IPS-18c (cell line): ENCODE results near the gene NDUFS4.
"Not testable (repeated sequence)": the region's sequence is repeated elsewhere in the genome, so short reads cannot be mapped to it uniquely, and the experiment has no call there.

ENCODE experiments used
- H3K4me3 ChIP-seq: 2 replicates; pipeline ENCODE4 v1.7.0; 2013; ENCODE audit warnings: low read depth, mild to moderate bottlenecking, low read length, moderate library complexity; ENCODE audit not compliant: insufficient read depth
- H3K9me3 ChIP-seq: one replicate; pipeline ENCODE4 v1.6.1; 2013; ENCODE audit warnings: mild to moderate bottlenecking, low read length, moderate library complexity; ENCODE audit not compliant: control insufficient read depth, insufficient read depth

The NDUFS4 gene

GRCh38 chr5:53560028-53560427, 411 bp upstream of the NDUFS4 start:
- peak overlapping the region; percentile 78; the same call in 1 of the 2 replicates for H3K4me3 ChIP-seq
- H3K9me3 ChIP-seq: no peaks in the 10 kb centered on the region

- H3K9me3 ChIP-seq: no peaks in the 10 kb centered on the region
These were observed 8.0 kb downstream of the NDUFS4 start for GRCh38 chr5:53568401-53568800.

GRCh38 chr5:53568871-53569270, 8.4 kb downstream of the NDUFS4 start:
- Histone ChIP-seq H3K4me3 (no peak overlapping the region), H3K9me3 (no peaks in the 10 kb centered on the region)

More at GRCh38 chr5:53568401-53568800, 8.0 kb downstream of the NDUFS4 start:
- no peak overlapping the region for H3K4me3 ChIP-seq

- Histone ChIP-seq H3K4me3 (no peak overlapping the region), H3K9me3 (no peaks in the 10 kb centered on the region)
These were observed 9.0 kb downstream of the NDUFS4 start for GRCh38 chr5:53569453-53569852.

- Histone ChIP-seq H3K9me3 (no peaks in the 10 kb centered on the region), H3K4me3 (no peak overlapping the region)
These were observed 11.0 kb downstream of the NDUFS4 start for GRCh38 chr5:53571403-53571802.

- H3K4me3 ChIP-seq: no peak overlapping the region
- H3K9me3 ChIP-seq: no peaks in the 10 kb centered on the region
These were observed 14.7 kb downstream of the NDUFS4 start for GRCh38 chr5:53575101-53575500.

- no peaks in the 10 kb centered on the region for H3K9me3 ChIP-seq
- no peak overlapping the region for H3K4me3 ChIP-seq
These were observed 15.4 kb downstream of the NDUFS4 start for GRCh38 chr5:53575831-53576230.

GRCh38 chr5:53576674-53577073, 16.2 kb downstream of the NDUFS4 start:
- Histone ChIP-seq H3K9me3 (no peaks in the 10 kb centered on the region), H3K4me3 (no peak overlapping the region)

- no peaks in the 10 kb centered on the region for H3K9me3 ChIP-seq
- no peak overlapping the region for H3K4me3 ChIP-seq
These were observed 18.4 kb downstream of the NDUFS4 start for GRCh38 chr5:53578854-53579253.

GRCh38 chr5:53580547-53580946, 20.1 kb downstream of the NDUFS4 start:
- H3K4me3 ChIP-seq: no peak overlapping the region
- H3K9me3 ChIP-seq: no peaks in the 10 kb centered on the region

GRCh38 chr5:53582225-53582624, 21.8 kb downstream of the NDUFS4 start:
- Histone ChIP-seq H3K4me3 (no peak overlapping the region), H3K9me3 (no peaks in the 10 kb centered on the region)

GRCh38 chr5:53590759-53591158, 30.3 kb downstream of the NDUFS4 start:
- H3K9me3 ChIP-seq: no peaks in the 10 kb centered on the region
- H3K4me3 ChIP-seq: no peak overlapping the region

- Histone ChIP-seq H3K9me3 (no peaks in the 10 kb centered on the region), H3K4me3 (no peak overlapping the region)
These were observed 34.0 kb downstream of the NDUFS4 start for GRCh38 chr5:53594419-53594818.

GRCh38 chr5:53597894-53598293, 37.5 kb downstream of the NDUFS4 start:
- Histone ChIP-seq H3K4me3 (no peak overlapping the region), H3K9me3 (no peaks in the 10 kb centered on the region)

GRCh38 chr5:53601570-53601969, 41.1 kb downstream of the NDUFS4 start:
- no peak overlapping the region for H3K4me3 ChIP-seq
- no peaks in the 10 kb centered on the region for H3K9me3 ChIP-seq

GRCh38 chr5:53603009-53603687, 42.7 kb downstream of the NDUFS4 start:
- Histone ChIP-seq H3K4me3 (no peak overlapping the region), H3K9me3 (no peaks in the 10 kb centered on the region)

GRCh38 chr5:53604309-53604708, 43.9 kb downstream of the NDUFS4 start:
- Histone ChIP-seq H3K9me3 (no peaks in the 10 kb centered on the region), H3K4me3 (no peak overlapping the region)

- Histone ChIP-seq H3K9me3 (no peaks in the 10 kb centered on the region), H3K4me3 (no peak overlapping the region)
These were observed 47.4 kb downstream of the NDUFS4 start for GRCh38 chr5:53607886-53608285.

- not testable (repeated sequence) for H3K9me3 ChIP-seq, H3K4me3 ChIP-seq
These were observed 48.5 kb downstream of the NDUFS4 start for GRCh38 chr5:53608897-53609296.
